Activated CD4-positive, CD25-positive, alpha-beta regulatory T cell treated with anti-CD3 and anti-CD28 coated beads, Interleukin-2, amount 50 U/mL, for 24 hours (primary cell): ENCODE data around the gene PALM.
A peak's percentile ranks its signal among the peaks of the same experiment; 100 is the strongest.
"Not testable (repeated sequence)": the region's sequence is repeated elsewhere in the genome, so short reads cannot be mapped to it uniquely, and the experiment has no call there.

ENCODE experiments used
- ATAC-seq, 2 donors: fragments of 150-1000 bp; cut with Tn5 transposase; one replicate each; pipeline ENCODE4 v1.10.0; 2021; ENCODE audit warnings: mild to moderate bottlenecking in 1 of 2, moderate library complexity in 1 of 2

PALM gene

GRCh38 chr19:679418-680286 lies 29.1 kb upstream of the PALM start:
- ATAC-seq: no peak

- ATAC-seq: peak; percentile 80 to 81
Observed at GRCh38 chr19:680287-681028, 28.3 kb upstream of the PALM start.

- no peak for ATAC-seq
Observed at GRCh38 chr19:681029-682019, 27.4 kb upstream of the PALM start.

GRCh38 chr19:682678-683320 lies 25.9 kb upstream of the PALM start:
- ATAC-seq: no peak

- ATAC-seq: no peak
Observed at GRCh38 chr19:685454-685931, 23.2 kb upstream of the PALM start.

- no peak for ATAC-seq
Observed at GRCh38 chr19:686589-687297, 22.0 kb upstream of the PALM start.

- ATAC-seq: no peak
Observed at GRCh38 chr19:687569-688166, 21.1 kb upstream of the PALM start.

GRCh38 chr19:688214-688613 lies 20.5 kb upstream of the PALM start:
- no peak for ATAC-seq

GRCh38 chr19:688992-689391 lies 19.7 kb upstream of the PALM start:
- ATAC-seq: no peak

- ATAC-seq: no peak
Observed at GRCh38 chr19:690203-690602, 18.5 kb upstream of the PALM start.

GRCh38 chr19:694481-695351 lies 14.0 kb upstream of the PALM start:
- ATAC-seq: no peak

- ATAC-seq: no peak
Observed at GRCh38 chr19:695352-695949, 13.3 kb upstream of the PALM start, which contains the start of gene PRSS57. PRSS57 (minus strand) TSS chr19:695452; CDS start chr19:695430, 22 bp downstream.

- not testable (repeated sequence) for ATAC-seq
Observed at GRCh38 chr19:698529-698928, 10.2 kb upstream of the PALM start.

GRCh38 chr19:699885-700284 lies 8.8 kb upstream of the PALM start:
- not testable (repeated sequence) for ATAC-seq

GRCh38 chr19:702847-703246 lies 5.9 kb upstream of the PALM start:
- not testable (repeated sequence) for ATAC-seq

- ATAC-seq: no peak
Observed at GRCh38 chr19:703329-703650, 5.4 kb upstream of the PALM start.

GRCh38 chr19:703651-704446 lies 4.9 kb upstream of the PALM start:
- peak; percentile 53 to 56 for ATAC-seq

- no peak for ATAC-seq
Observed at GRCh38 chr19:704447-704741, 4.3 kb upstream of the PALM start.
